HL-60 (cell line): ENCODE measurements around the gene RAD23A.
"Not testable (repeated sequence)": the region's sequence is repeated elsewhere in the genome, so short reads cannot be mapped to it uniquely, and the experiment has no call there.

ENCODE experiments used
- DNase-seq, 2 experiments: peaks; one replicate each; pipeline ENCODE4 v3.0.0-alpha.2; 2010 to 2020; ENCODE audit warnings: low read depth in 1 of 2, low spot score in 1 of 2
- H3K27ac ChIP-seq: fragments of 250-450 bp; sonication (Bioruptor Pico); replicated peaks from 2 replicates; pipeline ENCODE4 v1.5.1; 2020; ENCODE audit warnings: mild to moderate bottlenecking, moderate library complexity
- H3K27me3 ChIP-seq: fragments of 250-450 bp; sonication (Bioruptor Pico); 2 replicates; pipeline ENCODE4 v1.5.1; 2021; ENCODE audit warnings: mild to moderate bottlenecking, moderate library complexity; ENCODE audit not compliant: insufficient read depth, poor library complexity, severe bottlenecking
- H3K4me3 ChIP-seq: replicated peaks from 2 replicates; pipeline ENCODE4 v1.5.1; 2011; ENCODE audit warnings: mild to moderate bottlenecking, control low read depth, low read length; ENCODE audit not compliant: insufficient read depth
- CTCF ChIP-seq: IDR thresholded peaks from one replicate; pipeline ENCODE4 v1.5.1; 2011; ENCODE audit warnings: low read length, control low read depth, inconsistent platforms; ENCODE audit not compliant: insufficient read depth
- GABPA ChIP-seq: IDR thresholded peaks from 2 replicates; pipeline ENCODE4 v1.6.1; 2012; ENCODE audit warnings: low read depth
- POLR2AphosphoS5 ChIP-seq: IDR thresholded peaks from 2 replicates; pipeline ENCODE4 v1.6.1; 2012; ENCODE audit warnings: low read depth
- REST ChIP-seq: IDR thresholded peaks from 2 replicates; pipeline ENCODE4 v1.6.1; 2012; ENCODE audit warnings: low read depth; ENCODE audit not compliant: insufficient replicate concordance
- SPI1 ChIP-seq: IDR thresholded peaks from 2 replicates; pipeline ENCODE4 v1.6.1; 2012; ENCODE audit warnings: low read depth, mild to moderate bottlenecking, borderline replicate concordance

The RAD23A gene

GRCh38 chr19:12975221-12975741, 29.6 kb downstream of the RAD23A start:
- H3K27me3 ChIP-seq, result no peaks in the 10 kb centered on the region
- no peak for DNase-seq
- H3K27ac ChIP-seq, result no peak overlapping the region
- TF ChIP-seq CTCF, result no peak
- TF ChIP-seq REST, result no peak
- no peak for TF ChIP-seq SPI1
- no peak for TF ChIP-seq POLR2AphosphoS5
- H3K4me3 ChIP-seq, result no peak overlapping the region

GRCh38 chr19:12976109-12976508, 30.4 kb downstream of the RAD23A start:
- DNase-seq, H3K4me3 ChIP-seq, H3K27me3 ChIP-seq, H3K27ac ChIP-seq: not testable (repeated sequence)

GRCh38 chr19:12979974-12980373, 34.3 kb downstream of the RAD23A start:
- DNase-seq, result no peak
- H3K27me3 ChIP-seq, result peaks cover 11% of the 10 kb centered on the region
- no peak overlapping the region for H3K4me3 ChIP-seq
- H3K27ac ChIP-seq, result no peak overlapping the region
- TF ChIP-seq CTCF, result no peak
- no peak for TF ChIP-seq POLR2AphosphoS5
- no peak for TF ChIP-seq SPI1
- no peak for TF ChIP-seq GABPA
- no peak for TF ChIP-seq REST

GRCh38 chr19:12982648-12983047, 37.0 kb downstream of the RAD23A start:
- DNase-seq, result no peak
- H3K27me3 ChIP-seq, result peaks cover 11% of the 10 kb centered on the region
- H3K27ac ChIP-seq, result no peak overlapping the region
- no peak overlapping the region for H3K4me3 ChIP-seq
- TF ChIP-seq CTCF (no peak), POLR2AphosphoS5 (no peak)
